ENCODE results near the gene NOTCH3.

The NOTCH3 gene

DNA sequence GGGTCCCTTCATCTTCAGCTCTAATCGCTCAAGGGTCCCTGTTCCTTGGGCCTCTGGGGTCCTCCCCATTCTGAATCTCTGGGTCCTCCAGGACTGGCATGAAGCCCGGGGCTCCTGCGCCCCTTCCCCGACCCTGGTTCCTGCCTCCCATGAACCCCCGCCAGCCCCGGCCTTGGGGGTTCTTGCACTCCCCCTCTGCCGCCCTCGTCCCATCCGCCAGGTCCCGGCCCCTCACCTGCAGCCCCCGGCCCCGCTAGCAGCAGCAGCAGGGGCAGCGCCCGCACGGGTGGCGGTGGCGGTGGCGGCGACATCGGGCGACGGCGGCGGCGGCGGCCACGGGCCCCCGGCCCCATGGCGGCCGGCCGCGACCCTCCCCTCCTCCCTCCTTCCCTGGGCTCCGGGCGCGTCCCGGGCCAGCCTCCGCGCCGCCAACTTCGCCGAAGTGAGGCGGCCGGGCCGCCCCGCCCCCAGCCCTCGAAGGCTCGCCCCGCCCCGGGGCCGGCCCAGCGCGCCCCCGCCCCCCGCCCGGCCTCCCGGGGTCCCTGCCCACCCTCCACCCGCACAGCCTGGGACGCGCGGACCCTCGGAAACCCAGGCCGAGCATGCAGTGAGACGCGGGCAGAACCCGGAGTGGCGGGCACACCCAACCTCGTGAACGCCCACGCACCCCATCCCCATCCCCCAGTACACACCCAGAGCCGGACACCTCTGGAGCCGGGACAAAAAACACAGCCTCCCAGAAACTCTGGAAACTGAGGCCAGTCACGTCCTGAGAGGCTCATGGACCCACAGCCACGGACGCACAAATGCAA, at the start of gene NOTCH3:
Gene NOTCH3 (minus strand): TSS at position 443 of the 812 bp plus-strand sequence. CDS start 90 bp downstream, at position 353.
- no peak for DNase-seq (ENCODE audit: low read depth, low spot score)

DNA sequence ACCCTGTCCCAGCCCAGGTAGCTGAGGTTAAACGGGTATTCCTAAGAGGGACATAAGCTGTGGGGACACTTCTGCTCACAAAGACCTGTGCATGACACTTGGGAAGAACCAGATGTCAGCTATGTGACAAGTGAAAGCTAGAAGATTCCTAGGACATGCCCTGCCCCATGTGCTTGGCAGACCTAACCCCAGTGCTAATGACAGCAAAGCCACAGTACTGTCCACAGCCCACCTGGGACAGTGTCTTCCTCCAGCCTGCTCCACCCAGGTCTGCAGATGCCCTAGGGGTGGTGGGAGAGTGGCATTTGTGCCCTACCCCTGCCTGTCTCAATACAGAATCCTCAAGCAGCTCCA, 49.8 kb upstream of the NOTCH3 start:
- DNase-seq (ENCODE audit: low read depth, low spot score): no peak

DNA sequence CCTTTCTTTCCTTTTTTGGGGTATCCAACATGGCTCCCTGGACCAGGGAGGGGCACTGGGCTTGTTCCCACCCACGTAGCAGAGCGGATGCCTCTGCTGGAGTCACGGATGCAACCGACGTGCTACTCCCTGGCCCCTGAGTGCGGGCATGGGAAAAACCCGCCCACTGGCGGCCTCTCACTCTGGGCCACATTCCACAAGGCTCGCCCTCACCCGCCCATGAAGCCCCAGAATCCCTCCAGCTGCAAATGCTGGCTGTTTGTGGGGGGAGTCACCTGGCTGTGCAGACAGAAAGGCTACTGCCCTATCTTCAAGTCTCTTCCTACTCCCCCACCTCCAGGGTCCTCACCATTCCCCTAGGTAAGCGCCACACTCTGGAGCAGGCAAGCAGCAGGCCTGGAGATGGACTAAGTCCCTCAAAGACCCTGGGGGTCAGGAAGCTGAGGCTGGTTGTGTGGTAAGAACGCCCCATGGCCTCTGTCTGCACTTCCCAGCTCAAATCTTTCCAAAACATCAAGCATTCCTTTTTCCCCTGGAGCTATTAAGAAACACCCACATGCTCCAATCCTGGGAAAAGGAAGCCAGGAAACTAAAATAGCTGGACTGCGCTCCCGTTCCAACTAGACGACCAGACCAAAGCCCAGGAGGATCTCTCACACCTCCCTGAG, 49.3 kb upstream of the NOTCH3 start:
- no peak for DNase-seq (ENCODE audit: low read depth, low spot score)

DNA sequence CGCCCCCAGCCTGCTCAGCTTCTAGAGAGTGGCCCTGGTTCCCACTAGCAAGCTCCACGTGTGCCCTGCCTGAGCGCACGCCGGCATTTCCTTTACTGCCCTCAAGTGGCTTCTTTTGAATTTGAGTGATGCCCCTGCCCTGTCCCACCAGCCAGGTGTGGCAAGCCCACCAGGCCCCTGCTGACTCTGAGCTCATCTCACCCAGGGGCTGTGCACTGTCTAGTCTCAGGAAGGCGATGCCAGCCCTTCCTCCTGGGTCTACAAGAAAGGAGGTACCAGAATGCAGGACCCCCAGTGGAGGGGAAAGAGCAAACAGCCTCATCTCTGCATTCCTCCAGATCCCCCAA, 48.7 kb upstream of the NOTCH3 start:
- no peak for DNase-seq (ENCODE audit: low read depth, low spot score)

DNA sequence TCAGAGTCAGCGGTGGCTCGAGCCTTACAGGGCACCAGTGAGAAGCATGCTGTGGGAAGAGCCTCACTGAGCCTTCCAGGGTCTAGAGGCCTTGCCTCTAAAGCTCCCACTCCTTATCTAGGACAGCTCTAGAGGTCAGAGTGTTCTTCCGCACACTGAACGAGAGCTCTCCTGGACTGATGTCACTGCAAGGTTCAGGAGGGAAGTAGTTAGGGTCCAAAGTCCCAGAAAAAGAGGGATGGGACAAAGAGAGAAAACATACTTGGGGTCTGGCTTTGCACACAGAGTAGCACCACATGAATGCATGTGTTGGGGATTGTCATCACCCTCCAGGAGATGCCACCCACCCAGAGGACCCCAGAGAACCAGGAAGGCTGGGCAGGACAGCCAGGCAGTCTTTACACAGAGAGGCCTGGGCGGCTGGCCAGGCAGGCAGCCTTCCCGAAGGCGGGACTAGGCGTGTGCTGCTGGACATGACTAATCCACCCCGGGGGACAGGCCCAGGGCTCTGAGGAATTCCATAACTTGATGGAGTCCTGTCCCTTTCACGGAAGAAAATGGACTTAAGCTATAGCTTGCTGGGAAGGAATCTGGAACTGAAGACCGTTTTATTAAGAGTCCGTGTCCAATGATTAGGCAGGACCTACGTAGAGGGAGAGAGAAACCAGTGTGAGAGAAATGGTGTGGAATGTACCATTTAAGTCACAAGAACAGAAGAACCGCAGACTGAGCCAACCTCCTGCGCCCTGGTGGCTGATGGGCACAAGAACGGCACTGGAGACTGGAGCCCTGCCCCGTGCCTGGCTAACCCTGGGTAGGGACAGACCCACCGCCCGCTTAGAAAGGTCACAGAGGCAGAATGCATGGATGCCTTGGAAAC, 48.1 kb upstream of the NOTCH3 start:
- no peak for DNase-seq (ENCODE audit: low read depth, low spot score)

DNA sequence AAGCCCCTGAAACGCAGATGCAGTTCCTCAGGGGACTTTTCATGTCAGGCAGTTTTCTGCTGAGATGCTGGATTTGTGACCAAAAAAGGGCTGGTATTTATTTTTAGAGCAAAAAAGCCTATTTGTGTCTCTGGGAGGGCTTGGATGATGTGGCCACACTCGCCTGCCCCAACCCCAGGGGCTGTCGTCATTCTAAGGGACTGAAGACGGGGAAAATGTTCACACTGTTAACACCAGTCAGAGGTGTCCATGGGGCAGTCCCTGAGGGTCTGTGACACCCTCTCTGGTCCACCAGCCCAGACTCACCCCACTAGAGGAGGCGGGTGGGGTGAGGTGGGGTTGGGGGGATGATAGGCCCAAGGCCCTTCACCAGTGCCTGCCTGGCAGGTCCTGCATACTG, 47.3 kb upstream of the NOTCH3 start:
- DNase-seq (ENCODE audit: low read depth, low spot score): no peak

DNA sequence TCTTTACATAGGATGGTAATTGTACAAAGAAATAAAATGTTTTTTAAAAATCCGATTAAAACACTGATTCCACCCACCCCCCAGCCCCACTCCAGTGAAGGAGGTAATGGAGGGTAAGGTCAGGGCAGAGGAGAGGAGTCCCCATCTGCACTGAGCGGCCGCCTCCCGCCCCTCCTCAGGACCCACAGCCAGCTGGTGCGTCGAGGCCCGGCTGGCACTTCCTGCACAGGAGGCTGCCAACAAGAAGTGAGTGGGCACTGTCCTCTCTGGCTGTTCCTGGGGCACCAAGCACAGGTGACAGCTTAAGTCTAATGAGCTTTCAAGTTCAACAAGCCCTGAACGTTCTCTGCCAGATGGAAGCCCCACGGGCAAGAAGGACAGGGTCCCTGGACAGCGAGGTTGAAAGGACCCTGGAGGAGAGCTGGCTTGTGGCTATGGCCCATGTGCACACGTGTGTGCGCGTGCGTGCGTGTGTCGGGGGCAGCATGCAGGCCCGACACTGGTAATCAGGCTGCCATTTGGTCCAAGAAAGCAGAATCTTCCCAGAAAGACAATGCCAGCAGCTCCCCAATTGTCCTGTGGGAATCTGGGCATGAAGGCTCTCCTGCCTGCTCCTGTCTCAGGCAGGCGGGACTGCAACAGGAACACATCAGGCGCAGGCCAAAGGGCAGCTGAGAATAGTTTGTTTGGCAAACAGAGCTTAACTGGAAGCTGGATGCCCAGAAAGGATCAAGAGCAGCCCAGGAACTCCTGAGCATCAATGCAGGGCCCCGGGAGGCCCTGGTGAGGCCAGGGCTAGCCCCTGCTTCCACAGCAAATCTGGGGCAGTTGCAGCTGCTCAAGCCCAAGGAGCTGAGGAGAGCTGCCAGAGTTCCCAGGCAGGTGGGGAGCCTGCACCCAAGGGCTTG, 46.6 kb upstream of the NOTCH3 start:
- no peak for DNase-seq (ENCODE audit: low read depth, low spot score)

DNA sequence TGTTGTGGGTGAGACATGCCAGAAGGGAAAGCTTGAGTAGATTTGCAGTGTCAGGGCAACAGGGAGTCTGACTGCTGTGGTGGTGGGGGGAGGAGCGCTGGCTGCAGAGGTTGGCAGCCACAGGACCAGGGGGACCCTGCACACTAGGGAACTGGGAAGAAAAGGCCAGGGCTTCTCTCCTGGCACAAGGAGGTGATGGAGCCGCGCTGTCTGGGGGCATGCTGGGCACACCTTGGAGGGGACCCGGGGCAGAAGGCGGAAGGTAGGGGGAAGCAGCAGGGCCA, 45.3 kb upstream of the NOTCH3 start:
- DNase-seq (ENCODE audit: low read depth, low spot score): no peak

DNA sequence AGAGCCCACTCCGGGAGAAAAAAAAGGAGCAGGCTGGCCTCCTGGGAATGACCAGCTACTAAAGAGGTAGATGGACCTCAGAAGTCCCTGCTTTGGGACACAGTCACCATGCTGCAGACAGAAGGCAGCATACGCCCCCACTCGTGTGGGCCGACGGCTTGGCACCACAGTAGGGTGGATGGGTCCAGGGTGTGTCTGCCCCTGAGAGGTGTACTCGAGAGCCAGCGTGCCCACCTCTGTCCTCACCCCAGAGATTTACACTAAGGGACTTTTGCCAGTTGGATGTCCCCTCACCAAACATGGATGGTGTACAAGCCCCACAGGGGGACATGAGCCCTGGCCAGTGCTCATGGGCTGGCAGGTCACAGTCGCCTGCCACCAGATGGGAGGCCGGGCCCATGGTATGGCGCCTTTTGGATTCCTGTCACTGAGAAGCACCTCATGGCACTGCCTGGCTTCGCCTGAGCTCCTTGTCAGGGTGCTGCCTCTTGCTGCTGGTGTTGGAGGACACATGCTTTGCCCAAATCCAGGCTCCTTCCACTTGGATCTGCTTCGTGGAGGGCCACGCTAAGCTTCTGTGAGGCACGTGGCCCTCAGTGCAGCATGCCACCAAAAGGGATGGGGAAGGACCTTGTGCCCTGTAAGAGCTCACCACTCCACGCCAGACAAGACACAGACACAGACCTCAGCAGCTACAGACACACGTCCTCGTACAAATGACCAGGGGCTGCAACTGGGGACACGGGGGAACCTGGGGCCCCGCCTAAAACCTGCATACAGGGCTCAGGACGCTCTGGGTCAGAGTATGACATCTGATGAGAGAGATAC, 44.8 kb upstream of the NOTCH3 start:
- DNase-seq (ENCODE audit: low read depth, low spot score): no peak

DNA sequence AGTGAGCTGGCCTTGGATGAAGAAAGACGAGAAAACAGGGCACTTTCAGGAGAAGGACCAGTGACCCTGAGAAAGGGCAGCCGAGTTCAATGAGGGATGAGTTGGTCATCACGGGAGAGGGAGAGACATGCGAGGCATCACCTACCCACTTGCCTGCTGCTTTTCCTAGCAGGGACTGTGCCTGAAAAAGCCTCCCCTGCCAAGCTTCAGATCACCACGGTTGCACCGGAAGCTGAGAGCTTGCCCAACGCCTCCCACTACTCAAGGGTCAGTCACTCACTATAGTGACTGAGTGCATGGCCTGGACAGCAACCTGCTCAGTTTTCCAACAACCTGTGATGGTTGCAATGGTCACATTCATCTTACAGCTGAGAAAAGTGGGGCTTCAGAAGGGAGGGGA, 44.0 kb upstream of the NOTCH3 start:
- no peak for DNase-seq (ENCODE audit: low read depth, low spot score)

DNA sequence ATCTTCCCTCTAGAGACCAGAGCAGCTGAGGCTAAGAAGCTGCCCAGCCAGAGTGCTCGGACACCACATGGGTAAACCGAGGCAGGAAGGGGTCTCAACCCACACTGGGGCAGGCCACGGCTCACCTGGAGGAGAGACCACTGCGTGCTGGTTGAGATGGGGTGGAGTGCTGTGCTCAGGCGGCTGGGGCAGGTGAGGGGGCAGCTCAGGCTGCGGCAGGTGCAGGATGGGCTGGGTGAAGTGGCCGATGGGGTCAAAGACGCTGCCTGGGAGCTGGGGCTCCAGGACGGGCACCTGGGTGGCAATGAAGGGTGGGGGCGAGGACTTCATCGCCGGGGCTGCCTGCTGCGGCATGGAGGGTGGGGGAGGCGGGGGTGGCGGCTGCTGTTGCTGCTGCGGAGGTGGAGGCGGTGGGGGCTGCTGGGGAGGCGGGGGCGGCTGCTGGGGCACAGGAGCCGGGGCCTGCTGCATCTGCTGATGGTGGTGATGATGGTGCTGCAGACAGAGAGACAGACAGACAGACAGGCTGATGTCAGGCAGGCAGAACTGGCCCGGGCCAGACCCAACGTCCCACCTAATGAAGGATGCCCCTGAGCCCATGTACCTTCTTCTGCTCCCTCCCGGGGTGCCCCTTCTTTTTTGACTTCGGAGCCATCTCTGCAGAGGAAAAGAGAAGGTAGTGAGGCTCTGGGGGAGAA, 43.5 kb upstream of the NOTCH3 start:
- no peak for DNase-seq (ENCODE audit: low read depth, low spot score)

DNA sequence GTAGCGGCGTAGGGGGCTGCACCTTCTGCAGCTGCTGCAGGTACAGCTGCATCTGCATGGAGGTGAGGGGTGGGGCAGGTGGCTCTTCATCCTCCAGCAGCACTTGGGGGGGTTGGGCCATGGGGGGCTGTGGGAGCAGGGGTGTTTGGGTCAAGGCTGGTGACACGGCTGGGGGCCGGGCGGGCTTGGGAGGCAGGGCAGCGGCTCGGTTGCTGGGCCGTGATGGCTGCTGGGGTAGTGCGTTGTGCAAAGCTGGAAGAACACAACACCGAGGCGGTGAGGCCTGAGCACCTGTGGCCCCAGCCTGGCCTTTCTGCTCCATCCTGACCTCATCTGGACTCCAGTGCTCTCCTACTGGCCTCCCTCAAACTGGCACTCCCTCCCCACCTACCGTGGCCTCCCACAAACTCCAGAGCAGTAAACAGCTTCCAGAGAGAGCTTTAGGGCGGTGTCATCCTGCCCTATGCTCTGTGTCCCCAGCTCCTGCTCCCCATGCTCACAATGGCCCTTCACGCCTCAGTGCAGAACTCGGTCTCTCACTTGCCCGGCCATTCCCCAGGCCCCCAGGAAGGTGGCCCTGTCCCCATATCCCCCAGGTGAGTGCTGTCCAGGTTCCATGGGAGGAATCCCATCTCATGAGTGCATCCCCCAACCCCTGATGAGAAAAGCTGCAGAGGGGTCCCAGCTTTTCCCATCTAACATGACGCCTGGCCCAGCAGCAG, 42.6 kb upstream of the NOTCH3 start:
- DNase-seq (ENCODE audit: low read depth, low spot score): no peak

DNA sequence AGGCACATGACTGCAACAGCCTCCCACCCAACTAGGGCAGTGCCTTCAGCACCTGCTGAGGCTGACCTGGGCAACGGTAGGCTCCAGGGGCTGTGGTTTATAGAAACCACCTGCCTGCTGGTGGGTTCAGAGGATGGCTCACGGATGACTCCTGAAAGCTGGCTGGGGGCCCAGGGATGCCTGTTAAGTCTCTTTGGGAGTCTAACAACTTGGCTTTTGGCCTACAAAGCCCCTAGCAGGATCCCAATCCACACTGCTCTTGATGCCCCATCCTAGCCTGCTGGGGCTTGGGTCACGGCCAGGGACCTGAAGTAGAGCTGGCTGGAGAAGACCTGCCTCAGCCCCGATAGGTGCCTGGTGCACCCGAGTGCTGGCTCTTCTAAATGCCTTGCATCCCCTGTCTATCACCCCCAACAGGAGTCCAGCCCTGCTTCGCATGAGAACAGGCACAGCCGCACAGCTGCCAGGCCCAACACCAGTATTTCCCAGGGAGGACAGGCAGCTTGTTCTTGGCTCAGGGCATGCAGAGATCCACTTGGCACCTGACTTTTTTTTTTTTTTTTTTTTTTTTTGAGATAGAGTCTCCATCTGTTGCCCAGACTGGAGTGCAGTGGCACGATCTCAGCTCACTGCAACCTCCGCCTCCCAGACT, 40.6 kb upstream of the NOTCH3 start:
- no peak for DNase-seq (ENCODE audit: low read depth, low spot score)

DNA sequence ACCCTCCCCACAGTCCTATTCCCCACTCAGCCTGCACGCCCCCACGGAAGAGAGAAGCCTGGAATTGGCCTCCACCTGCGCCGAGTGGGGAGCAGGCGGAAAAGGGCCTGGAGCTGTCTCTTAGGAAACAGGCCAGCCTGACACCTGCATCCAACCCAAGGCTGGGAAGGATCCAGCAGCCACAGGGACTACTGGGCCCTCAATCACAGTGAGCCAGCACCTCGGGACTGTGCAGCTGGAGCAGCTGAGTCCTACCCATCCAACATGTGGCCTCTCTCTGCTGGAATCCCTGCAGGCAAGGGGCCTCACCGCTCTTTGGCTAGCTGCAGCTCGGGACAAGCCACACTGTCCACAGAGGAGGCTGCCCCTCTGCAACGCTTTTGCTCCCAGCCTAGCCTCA, 39.7 kb upstream of the NOTCH3 start:
- no peak for DNase-seq (ENCODE audit: low read depth, low spot score)

DNA sequence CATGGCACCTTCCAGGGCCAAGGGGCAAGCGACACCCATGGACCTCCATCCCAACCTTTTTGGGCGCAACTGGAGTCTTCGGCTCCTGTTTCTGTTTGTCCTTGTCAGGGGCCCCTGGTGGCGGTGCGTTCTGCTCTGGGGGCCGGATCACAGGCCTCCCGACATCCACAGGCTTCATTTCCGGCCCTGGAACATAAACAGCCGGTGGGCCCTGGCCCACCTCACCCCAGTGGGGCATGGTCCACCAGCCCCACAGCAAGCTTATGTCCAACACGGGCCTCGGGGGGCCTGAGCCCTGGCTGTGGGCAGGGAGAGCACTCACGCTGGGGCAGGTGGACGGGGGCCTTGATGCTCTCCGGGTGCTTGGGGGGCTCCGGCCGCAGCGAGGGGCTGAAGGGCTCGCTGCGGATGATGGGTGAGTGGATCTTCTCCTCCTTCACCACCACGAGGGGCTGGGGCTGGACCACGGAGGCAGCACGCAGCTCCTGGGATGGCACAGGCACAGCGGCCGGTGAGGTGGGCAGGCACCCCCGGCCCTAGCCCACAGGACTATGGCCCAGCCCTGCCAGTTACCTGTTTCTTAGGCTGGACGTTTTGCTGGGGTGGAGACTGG, 38.6 kb upstream of the NOTCH3 start:
- no peak for DNase-seq (ENCODE audit: low read depth, low spot score)

DNA sequence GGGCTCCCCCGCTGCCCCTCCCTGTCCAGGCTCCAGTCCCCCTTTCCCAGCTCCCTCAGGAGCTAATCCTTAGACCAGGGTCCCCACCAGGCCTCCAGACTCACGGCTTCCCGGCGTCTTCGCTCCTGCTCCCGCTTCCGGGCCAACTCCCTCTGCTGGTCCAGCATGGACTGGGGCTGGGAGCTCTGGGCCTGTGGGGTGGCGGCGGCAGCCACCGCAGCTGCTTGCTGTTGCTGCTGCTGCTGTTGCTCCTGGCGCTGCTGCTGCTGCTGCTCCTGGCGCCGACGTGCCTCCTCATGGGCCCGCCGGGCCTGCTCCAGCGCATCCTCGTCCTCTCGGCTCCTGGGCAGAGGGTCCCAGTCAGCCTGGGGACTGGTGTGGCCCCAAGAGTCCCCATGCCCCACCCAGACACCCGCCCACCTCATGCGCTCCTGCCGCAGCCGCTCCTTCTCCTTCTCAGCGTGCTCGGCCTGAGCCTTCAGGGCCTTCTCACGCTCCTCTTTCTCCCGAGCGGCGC, 37.9 kb upstream of the NOTCH3 start:
- no peak for DNase-seq (ENCODE audit: low read depth, low spot score)

DNA sequence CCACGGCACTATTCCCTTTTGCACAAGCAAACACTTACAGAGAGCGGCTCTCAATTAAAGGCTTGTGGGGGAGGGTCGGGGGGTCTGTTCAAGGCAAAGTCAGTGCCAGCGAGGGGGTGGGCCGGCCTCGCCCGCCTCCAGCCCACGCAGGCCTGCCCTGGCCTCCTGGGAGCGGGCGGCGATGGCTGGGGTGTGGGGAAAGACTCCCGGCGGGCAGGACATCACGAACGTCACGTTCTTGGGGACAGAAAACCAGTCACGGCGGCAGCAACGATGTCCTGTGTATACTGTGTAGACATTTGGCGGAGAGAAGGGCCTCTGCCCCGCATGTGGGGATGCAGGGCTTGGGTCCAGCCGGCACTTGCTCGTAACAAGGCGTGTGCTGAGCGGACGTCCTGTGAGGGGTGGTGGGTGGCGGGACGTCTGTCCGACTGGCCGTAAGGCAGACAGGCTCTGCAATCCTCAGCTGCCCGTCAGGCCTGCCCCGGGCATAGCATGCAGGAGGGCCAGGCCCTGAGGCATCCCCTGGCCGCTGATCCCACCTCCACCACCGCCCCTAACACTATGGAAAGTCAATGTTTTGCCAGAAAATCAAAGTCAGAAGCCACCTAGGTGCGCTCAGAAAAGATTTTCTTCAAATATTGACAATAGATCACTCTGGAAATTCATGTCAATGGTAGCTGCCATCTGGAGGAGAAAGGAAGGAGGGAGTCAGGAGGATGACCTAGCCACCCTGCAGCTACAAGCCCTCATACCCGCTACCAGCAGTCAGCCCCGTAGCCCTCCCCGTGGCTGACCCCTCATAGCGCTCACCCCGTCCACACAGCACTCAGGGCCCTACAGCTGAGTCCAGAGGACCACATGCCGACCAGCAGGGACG, 37.2 kb upstream of the NOTCH3 start:
- no peak for DNase-seq (ENCODE audit: low read depth, low spot score)

Data from activated naive CD8-positive, alpha-beta T cell treated with anti-CD3 and anti-CD28 coated beads, Interleukin-2, amount 50 U/mL, for 16 hours (primary cell).